Measurements from ENCODE around the gene TK2.

The TK2 gene

DNA sequence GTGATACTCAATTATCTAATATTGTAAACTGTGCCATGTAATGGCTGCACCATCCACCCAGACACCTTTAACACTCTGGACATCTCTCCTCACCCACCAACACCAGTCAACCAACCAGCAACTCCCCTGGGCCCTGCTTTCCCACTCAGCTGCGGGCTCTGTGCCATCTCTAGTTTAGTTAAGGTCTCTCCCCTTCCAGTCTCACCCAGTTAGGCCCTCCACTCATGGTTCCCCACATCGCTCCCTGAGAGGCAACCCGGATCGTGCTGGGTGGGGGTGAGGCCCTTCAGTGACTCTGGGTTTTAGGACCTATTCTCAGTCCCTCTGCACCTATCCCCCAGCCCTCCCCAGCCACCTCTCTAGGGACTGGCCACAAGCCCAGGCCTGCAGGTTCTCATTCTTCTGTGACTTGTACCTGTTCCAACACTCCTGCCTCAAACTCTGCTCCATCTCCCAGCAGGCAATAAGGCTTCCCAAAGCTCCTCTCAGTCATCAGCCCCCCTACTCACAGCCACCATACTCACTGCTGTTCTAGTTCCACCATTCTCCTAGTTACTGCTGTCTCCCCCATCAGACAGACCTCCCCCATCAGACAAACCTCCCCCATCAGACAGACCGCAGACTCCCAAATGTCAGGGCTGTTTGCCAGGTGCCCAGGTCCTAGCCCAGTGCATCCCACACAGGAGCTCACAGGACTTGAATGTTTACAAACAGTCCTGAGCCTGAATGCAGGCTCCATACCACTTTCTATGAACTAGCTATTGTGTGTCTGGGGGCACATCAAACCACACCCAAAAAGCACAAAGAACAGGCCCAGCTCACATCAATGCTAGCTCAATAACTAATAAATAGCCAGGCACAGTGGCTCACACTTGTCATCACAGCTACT lies 2.6 kb downstream of the TK2 start:
- DNase-seq (ENCODE audit: low read depth in 1 of 2, low spot score in 1 of 2) = no peak

DNA sequence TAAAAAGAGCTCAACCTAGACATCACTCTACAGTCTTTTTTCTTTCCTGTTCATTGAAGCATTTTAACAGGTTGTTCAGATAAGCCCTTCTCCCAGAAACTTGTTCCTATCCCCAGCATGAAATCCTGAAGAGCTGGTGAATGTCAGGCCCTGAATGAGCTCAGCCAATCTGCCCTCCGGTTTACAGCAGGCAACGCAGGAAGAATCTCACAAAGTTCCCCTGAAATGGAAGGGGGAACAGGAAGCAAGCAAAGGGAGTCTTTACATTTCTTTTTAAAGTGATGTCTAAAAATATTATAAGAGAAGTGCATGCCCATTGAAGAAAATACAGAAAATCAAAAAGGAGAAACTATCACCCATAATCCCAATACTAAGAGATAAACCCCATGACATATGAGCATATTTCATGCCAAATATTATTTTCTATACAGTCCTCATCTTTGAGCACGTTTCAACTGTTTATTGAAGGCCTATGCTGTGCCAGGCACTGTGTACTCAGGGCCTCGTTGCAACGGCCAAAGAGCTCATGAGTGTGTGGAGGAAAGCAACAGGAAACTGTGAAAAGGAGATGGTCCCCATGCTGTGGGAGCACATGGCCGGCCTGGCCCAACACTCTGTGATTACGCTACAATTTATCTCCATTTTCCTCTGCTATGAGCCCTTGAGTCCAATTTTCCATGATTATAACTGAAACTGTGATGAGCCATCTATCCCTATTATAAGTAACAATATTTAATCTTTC lies 5.7 kb downstream of the TK2 start:
- DNase-seq (ENCODE audit: low read depth in 1 of 2, low spot score in 1 of 2) = no peak

- no peak for DNase-seq (ENCODE audit: low read depth in 1 of 2, low spot score in 1 of 2)
Observed at GRCh38 chr16:66543541-66543940, 6.4 kb downstream of the TK2 start.

- no peak for DNase-seq (ENCODE audit: low read depth in 1 of 2, low spot score in 1 of 2)
Observed at GRCh38 chr16:66542396-66542795, 7.5 kb downstream of the TK2 start.

DNA sequence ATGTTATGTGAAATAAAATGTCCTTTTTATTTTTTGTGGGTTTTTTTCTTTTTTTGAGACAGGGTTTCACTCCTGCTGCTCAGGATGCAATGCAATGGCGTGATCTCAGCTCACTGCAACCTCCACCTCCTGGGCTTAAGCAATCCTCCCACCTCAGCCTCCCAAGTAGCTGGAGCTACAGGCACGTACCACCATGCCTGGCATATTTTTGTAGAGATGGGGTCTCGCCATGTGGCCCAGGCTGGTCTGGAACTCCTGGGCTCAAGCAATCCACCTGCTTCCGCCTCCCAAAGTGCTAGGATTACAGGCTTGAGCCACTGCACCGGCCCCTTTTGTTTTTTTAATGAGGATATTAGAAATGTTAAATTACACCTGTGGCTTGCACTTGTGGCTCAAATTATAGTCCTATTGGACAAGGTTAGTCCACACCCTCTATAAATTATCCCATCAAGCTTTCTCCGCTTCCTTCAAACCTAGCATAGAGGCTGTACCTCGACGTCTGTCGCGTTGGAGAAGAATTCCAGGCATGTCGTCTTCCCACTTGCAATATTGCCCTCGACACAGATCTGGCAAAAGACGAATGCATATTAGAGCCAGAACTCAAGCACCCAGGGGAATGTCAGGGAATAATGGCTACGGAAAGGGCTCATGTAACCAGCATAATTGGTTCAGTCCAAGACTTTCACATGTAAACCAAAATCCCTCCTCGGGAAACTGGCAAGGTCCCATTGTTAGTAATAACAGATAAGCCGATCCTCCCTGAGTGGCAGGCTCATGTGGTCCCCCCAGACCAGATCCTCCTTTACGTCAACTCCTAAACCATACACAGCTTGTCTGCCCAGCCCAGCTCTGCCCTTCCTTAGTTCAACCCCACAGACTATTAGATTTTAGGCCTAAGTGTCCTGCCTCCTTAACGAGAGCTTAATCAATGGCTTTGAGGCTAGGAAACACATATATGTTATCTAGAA lies 8.2 kb downstream of the TK2 start:
- no peak for DNase-seq (ENCODE audit: low read depth in 1 of 2, low spot score in 1 of 2)

- DNase-seq (ENCODE audit: low read depth in 1 of 2, low spot score in 1 of 2) = no peak
Observed at GRCh38 chr16:66539623-66540469, 10.1 kb downstream of the TK2 start.

- DNase-seq (ENCODE audit: low read depth in 1 of 2, low spot score in 1 of 2) = no peak
Observed at GRCh38 chr16:66538910-66539309, 11.0 kb downstream of the TK2 start.

- DNase-seq (ENCODE audit: low read depth in 1 of 2, low spot score in 1 of 2) = no peak
Observed at GRCh38 chr16:66537236-66537635, 12.7 kb downstream of the TK2 start.

DNA sequence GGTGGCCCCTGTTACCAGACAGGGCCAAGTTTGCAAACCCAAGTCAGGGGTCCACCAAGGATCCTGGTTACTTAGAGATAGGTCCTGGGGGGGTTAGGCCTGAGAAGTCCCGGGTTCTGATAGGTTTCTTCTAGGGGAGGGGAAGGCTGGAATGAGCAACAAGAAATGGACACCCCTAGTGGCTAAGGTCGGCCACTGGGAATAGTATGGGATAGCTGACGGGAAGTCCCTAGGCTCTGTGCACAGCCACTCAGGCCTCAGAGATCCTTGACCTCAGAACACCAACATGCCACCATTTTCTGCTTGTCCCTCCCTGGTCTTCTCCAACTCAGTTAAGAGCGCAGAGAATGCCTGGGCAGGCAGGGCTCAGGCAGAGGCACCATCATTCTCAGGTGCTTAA lies 13.4 kb downstream of the TK2 start:
- no peak for DNase-seq (ENCODE audit: low read depth in 1 of 2, low spot score in 1 of 2)

DNA sequence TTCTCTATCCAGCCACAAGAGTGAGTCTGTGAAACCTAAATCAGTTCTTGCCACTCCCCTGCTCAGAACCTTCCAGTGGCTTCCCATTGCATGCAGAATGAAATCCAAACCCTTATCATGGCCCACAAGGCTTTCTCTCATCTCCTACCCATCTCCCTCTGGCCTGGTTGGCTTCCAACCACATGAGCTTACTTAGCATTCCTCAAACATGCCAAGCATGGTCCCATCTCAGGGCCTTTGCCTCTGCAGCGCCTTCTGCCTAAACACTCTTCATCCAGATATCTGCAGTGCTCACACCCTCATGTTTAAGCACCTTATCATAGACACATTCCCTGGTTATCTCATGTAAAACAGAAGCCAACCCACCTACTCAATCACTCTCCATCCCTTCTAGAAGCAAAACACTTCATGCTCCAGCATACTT lies 15.5 kb downstream of the TK2 start:
- DNase-seq (ENCODE audit: low read depth in 1 of 2, low spot score in 1 of 2) = no peak

- DNase-seq (ENCODE audit: low read depth in 1 of 2, low spot score in 1 of 2) = no peak
Observed at GRCh38 chr16:66529475-66529874, 20.4 kb downstream of the TK2 start.

DNA sequence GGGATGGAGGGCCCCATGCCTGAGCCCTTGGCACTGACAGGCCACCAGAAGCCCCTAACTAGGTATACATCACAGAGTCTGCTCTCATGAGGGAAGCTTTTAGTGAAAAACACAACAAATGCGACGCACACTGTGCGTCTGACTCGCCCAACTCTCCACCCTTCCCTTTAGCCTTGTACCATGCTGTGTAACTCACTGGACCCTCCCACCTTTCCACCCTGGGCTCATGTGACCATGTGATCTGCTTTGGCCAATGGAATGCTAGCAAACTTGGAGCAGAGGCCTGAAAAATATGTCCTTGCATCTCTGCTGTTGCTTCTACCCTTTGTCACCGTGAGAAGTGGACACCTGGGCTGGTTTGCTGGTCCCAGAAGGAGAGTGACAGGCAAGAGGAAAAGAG lies 21.6 kb downstream of the TK2 start:
- DNase-seq (ENCODE audit: low read depth in 1 of 2, low spot score in 1 of 2) = no peak

DNA sequence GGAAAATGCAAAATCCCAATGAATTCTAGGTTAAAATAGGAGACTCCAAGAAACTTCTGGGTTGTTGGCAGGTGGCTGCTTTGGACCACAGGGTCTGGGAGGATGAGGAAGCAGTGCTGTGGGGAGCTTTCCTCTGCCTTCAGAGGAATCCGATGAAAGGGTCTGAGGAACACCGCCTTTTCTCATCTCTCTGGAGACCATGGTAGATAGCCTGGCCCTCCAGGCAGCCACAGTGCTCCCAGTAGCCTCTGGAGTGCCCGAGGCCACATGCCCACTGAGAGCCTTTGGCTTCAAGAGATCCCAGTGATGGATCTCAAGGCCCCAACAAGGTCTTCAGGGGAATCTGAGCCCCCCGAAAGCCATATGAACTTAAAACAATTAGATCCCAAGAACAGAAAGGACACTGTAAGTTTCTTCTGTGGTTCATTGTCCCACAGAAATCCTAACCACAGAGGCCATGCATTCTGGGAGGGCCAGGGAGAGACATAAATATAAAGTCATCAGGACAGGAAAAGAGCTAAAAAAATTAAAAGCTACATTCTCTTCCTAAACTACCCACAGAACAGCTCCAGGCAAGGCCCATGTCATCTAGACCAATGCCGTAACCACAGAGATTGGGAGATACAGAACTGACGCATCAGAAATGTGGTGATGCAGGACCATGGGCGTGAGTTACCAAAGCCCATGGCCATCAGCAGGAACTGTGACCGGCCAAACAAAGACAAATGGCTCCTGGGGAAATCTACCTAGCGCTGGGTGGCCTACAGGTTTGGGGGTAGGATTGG lies 24.3 kb downstream of the TK2 start:
- DNase-seq (ENCODE audit: low read depth in 1 of 2, low spot score in 1 of 2) = no peak

- no peak for DNase-seq (ENCODE audit: low read depth in 1 of 2, low spot score in 1 of 2)
Observed at GRCh38 chr16:66524601-66525164, 25.2 kb downstream of the TK2 start.

DNA sequence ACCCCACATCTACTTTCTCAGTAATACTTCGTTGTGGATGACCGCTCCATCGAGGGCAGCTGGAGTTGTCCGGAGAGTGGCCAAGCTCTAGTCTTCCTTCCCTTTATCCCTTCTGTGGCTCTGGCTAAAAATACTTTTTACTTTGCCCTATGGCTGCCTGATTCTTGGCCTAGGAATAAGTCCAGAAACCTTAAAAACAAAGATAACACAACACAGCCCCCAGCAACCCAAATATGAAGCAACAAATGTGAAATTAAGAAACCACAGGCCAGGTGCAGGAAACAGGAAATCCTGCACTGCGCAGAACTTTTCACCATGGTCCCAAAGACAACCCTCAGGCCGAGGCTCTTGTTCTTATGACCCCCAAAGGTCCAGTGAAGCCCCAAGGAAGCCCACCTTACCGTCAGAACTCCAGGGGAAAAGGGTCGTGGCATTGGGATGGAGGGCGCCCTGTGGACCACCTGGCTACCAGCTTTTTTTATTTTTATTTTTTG lies 26.0 kb downstream of the TK2 start:
- no peak for DNase-seq (ENCODE audit: low read depth in 1 of 2, low spot score in 1 of 2)

- DNase-seq (ENCODE audit: low read depth in 1 of 2, low spot score in 1 of 2) = no peak
Observed at GRCh38 chr16:66522816-66523590, 26.9 kb downstream of the TK2 start.

DNA sequence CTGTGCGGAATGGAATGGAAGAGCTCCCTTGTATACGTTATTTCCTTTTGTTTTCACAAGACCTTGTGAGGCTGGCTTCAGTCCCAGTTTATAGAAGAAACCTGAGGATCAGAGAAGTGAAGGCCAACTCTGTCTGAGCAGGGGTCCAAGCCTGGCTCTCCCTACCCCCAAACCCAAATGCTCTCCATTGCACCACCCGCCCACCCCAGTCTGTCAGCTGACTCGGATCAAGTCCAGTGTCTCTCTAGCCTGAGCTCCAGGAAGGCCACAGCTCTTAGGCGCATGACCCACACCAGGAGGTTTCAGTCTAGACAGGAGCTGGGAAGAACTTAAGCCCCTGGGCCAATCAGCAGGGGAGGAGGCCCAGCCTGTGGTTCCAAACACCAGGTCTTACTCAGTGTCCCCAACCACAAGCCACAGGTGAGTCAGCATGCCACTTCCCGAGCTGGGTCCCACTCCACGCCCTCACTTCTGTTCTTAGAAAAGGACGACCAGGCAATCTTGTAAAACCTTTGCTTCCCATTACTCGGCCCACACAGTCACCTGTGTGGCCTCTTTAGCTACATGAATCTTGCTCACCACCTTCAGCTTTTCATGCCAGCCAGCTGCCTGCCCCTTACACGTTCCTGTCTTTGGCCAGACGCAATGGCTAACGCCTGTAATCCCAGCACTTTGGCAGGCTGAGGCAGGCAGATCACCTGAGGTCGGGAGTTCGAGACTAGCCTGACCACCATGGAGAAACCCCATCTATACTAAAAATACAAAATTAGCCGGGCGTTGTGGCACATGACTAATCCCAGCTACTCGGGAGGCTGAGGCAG lies 27.8 kb downstream of the TK2 start:
- DNase-seq (ENCODE audit: low read depth in 1 of 2, low spot score in 1 of 2) = peak; percentile 73 to 75
